Ishikawa (cell line): ENCODE results near the gene MRPL43.

Experiments
- CEBPB ChIP-seq: IDR thresholded peaks from 2 replicates; pipeline ENCODE4 v1.6.1; 2012
- EP300 ChIP-seq: IDR thresholded peaks from 2 replicates; pipeline ENCODE4 v1.6.1; 2012; ENCODE audit warnings: borderline replicate concordance
- REST ChIP-seq: IDR thresholded peaks from 2 replicates; pipeline ENCODE4 v1.6.1; 2012; ENCODE audit warnings: low read depth, mild to moderate bottlenecking
- ZBTB7A ChIP-seq: IDR thresholded peaks from 2 replicates; pipeline ENCODE4 v1.6.1; 2012; ENCODE audit warnings: low read depth

GRCh38 chr10:101018118-101018599, 30.9 kb upstream of the MRPL43 start:
- TF ChIP-seq EP300 = no peak
- no peak for TF ChIP-seq CEBPB
- no peak for TF ChIP-seq ZBTB7A
- no peak for TF ChIP-seq REST
